Right lobe of liver (tissue), 6 donors: Measurements from ENCODE around the gene COL28A1. TPM values are rescaled to one million over a fixed set of nuclear protein-coding genes. Genes with fewer than 3 reads are reported as not detected.

ENCODE experiments used
- ATAC-seq, 4 donors: fragments of 200-7000 bp; cut with Tn5 transposase; one replicate each; pipeline ENCODE4 v1.9.1; 2020; ENCODE audit warnings: mild to moderate bottlenecking in 4 of 4, moderate library complexity in 4 of 4
- DNase-seq, 3 donors: peaks; one replicate each; pipeline ENCODE4 v3.0.0-alpha.2; 2020
- H3K27ac ChIP-seq, 3 donors: fragments of 200-600 bp; one replicate each; pipeline ENCODE4 v1.8.0; 2022
- H3K27me3 ChIP-seq, 2 donors: fragments of 200-600 bp; one replicate each; pipeline ENCODE4 v1.8.0; 2022
- H3K36me3 ChIP-seq, 4 donors: fragments of 200-600 bp; sonication (generic) in 1 of 4; one replicate each; pipeline versions ENCODE4 v1.5.1 to v1.8.0; 2017 to 2022; ENCODE audit warnings: control low read depth in 1 of 4
- H3K4me1 ChIP-seq, 4 donors: fragments of 200-600 bp; sonication (generic) in 1 of 4; one replicate each; pipeline versions ENCODE4 v1.5.1 to v1.8.0; 2017 to 2022; ENCODE audit warnings: control low read depth in 1 of 4
- H3K4me3 ChIP-seq, 3 donors: fragments of 200-600 bp; one replicate each; pipeline ENCODE4 v1.8.0; 2022
- H3K9me3 ChIP-seq, 4 donors: fragments of 200-600 bp; sonication (generic) in 1 of 4; one replicate each; pipeline versions ENCODE4 v1.5.1 to v1.8.0; 2017 to 2022; ENCODE audit warnings: control low read depth in 1 of 4
- CTCF ChIP-seq, 4 donors: fragments of 200-600 bp in 3 of 4; fragments of 450-650 bp in 1 of 4; IDR thresholded peaks; one replicate each; pipeline versions ENCODE4 v1.5.1 to v1.8.0; 2016 to 2022; ENCODE audit warnings: antibody characterized with exemption in 4 of 4, mild to moderate bottlenecking in 2 of 4
- POLR2A ChIP-seq: fragments of 450-650 bp; IDR thresholded peaks from one replicate; pipeline ENCODE4 v1.6.1; 2017; ENCODE audit warnings: antibody characterized with exemption, mild to moderate bottlenecking
- WGBS: methylation state at CpG from one replicate; pipeline ENCODE4 v1.1.6; 2018; ENCODE audit warnings: low coverage, low lambda C conversion rate; ENCODE audit not compliant: insufficient coverage; ENCODE audit errors: missing lambda C conversion rate; 5-methylcytosine and 5-hydroxymethylcytosine counted together
- intact Hi-C, 2 donors: fragments of 100-400 bp; cut with DNase I; formaldehyde crosslinking; loops; one replicate each; pipeline versions ENCODE4 v1.11.2 to v1.14.1; 2022
- total RNA-seq, 6 experiments: library from RNA; depleted of rRNA in 2 of 6; stranded (reverse); fragments of >200 nt in 2 of 6; fragmentation: NEBNext Ultra II Directional in 3 of 6; extraction: Animal tissue kit (Norgen Biotek cat#: 25700) in 3 of 6; gene quantifications; one replicate each; pipeline versions ENCODE4 v1.1.0 to v1.2.4, GENCODE V29; 2016 to 2023
- donor health status: DM: no; HTN: yes; CAD: no.
- donor health status: DM: no; HTN: no; CAD: no.
- donor health status: DM: no; HTN: no; CAD: no.
- donor health status: DM: no; HTN: yes; CAD: no.
- donor health status: DM: no; HTN: yes; CAD: no.

The COL28A1 gene
- total RNA-seq, 6 experiments from 2014 or later = 0.07 to 0.51 (median 0.34) TPM; not detected in 2

- no peak overlapping the region for H3K4me3 ChIP-seq
- no peaks in the 10 kb centered on the region for H3K9me3 ChIP-seq
- no peak for ATAC-seq
- DNase-seq = no peak
- TF ChIP-seq CTCF (IDR thresholded peaks at IDR 0.05) = no peak
- TF ChIP-seq POLR2A = no peak
- no peaks in the 10 kb centered on the region for H3K27me3 ChIP-seq
- no peaks in the 10 kb centered on the region for H3K36me3 ChIP-seq
- intact Hi-C loops = no loop called here
- WGBS = 79% methylated on average over 2 of the region's 2 CpGs
- no peaks in the 10 kb centered on the region for H3K4me1 ChIP-seq
- H3K27ac ChIP-seq = no peak overlapping the region
Measured at GRCh38 chr7:7311001-7311400, 224.7 kb downstream of the COL28A1 start.

DNA sequence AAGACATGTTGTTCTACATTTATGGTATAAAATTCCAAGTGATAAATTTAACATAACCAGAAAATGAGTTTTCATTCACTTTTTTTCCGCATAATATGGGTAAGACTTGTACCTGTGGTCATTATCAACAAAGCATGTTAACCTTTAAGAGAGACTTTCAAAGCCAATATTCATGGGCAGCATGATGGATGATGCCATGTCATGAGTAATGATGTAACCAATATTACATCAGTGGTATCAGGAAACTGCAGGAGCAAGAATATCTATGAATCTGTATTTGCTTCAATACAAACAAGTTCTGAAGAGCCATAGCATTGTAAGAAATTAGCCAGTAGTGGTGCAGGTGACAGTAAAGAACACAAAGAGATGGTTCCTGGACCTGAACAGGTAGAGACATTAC lies 226.5 kb downstream of the COL28A1 start:
- TF ChIP-seq POLR2A (no peak), CTCF (IDR thresholded peaks at IDR 0.05) (no peak)
- Histone ChIP-seq H3K4me1 (no peaks in the 10 kb centered on the region), H3K4me3 (no peak overlapping the region), H3K9me3 (no peaks in the 10 kb centered on the region), H3K36me3 (no peaks in the 10 kb centered on the region), H3K27me3 (no peaks in the 10 kb centered on the region), H3K27ac (no peak overlapping the region)
- DNase-seq (no peak), ATAC-seq (no peak)
- intact Hi-C loops = no loop called here
- WGBS = 86% methylated on average over 1 of the region's 1 CpG

Other genes with a start within 250 kb of the COL28A1 start
- gene MIOS, start 31.0 kb upstream of the COL28A1 start, total RNA-seq = 10 to 100 TPM; 14.1 to 21.3 (median 18.6) TPM
- 10 to 100 TPM in 2 of 6 experiments, 1 to 10 TPM in 4; 7.6 to 15.3 (median 9.5) TPM for gene UMAD1, start 104.9 kb upstream of the COL28A1 start, total RNA-seq
- gene RPA3, start 182.7 kb upstream of the COL28A1 start, total RNA-seq = 10 to 100 TPM; 11.3 to 22.3 (median 21.4) TPM